GM12891 (cell line): ENCODE data around the gene RNF130.

ENCODE experiments used
- POLR2A ChIP-seq: IDR thresholded peaks from 2 replicates; pipeline ENCODE4 v1.6.1; 2011; ENCODE audit warnings: low read depth, low read length, control low read depth
- POLR2AphosphoS5 ChIP-seq: IDR thresholded peaks from 2 replicates; pipeline ENCODE4 v1.6.1; 2011; ENCODE audit warnings: low read depth, low read length, control low read depth
- POU2F2 ChIP-seq: IDR thresholded peaks from 2 replicates; pipeline ENCODE4 v1.6.1; 2011; ENCODE audit warnings: low read depth, mild to moderate bottlenecking, control low read depth, low read length, moderate library complexity
- SPI1 ChIP-seq: IDR thresholded peaks from 2 replicates; pipeline ENCODE4 v1.6.1; 2011; ENCODE audit warnings: low read depth, low read length, control low read depth
- TAF1 ChIP-seq: IDR thresholded peaks from 2 replicates; pipeline ENCODE4 v1.6.1; 2011; ENCODE audit warnings: low read depth, low read length, control low read depth

GRCh38 chr5:180085837-180086236, 14.3 kb upstream of the RNF130 start:
- TF ChIP-seq POLR2A (no peak), SPI1 (no peak), POLR2AphosphoS5 (no peak), TAF1 (no peak), POU2F2 (no peak)
